T-helper 22 cell (primary cell): ENCODE results near the gene WDHD1.
"Not testable (repeated sequence)": the region's sequence is repeated elsewhere in the genome, so short reads cannot be mapped to it uniquely, and the experiment has no call there.

Experiments used
- DNase-seq: peaks from one replicate; pipeline ENCODE4 v3.0.0-alpha.2; 2020; ENCODE audit warnings: low read depth

Gene WDHD1

GRCh38 chr14:55026793-55027561 is at the start of gene WDHD1, which contains the start of gene SOCS4:
Gene WDHD1 (minus strand): TSS chr14:55027099. CDS start chr14:55026787, 312 bp downstream.
Gene SOCS4 (plus strand): TSS chr14:55027236. CDS start chr14:55043042, 15,806 bp downstream.
- peak; percentile 94 for DNase-seq

- no peak for DNase-seq
Measured at GRCh38 chr14:55075628-55076175, 48.8 kb upstream of the WDHD1 start.

GRCh38 chr14:55074662-55075061 is 47.8 kb upstream of the WDHD1 start:
- no peak for DNase-seq

- no peak for DNase-seq
Measured at GRCh38 chr14:55073856-55074255, 47.0 kb upstream of the WDHD1 start.

GRCh38 chr14:55071870-55072640 is 45.2 kb upstream of the WDHD1 start:
- peak; percentile 11 for DNase-seq

GRCh38 chr14:55070981-55071411 is 44.1 kb upstream of the WDHD1 start:
- no peak for DNase-seq

GRCh38 chr14:55066223-55066622 is 39.3 kb upstream of the WDHD1 start:
- no peak for DNase-seq

GRCh38 chr14:55065411-55065810 is 38.5 kb upstream of the WDHD1 start:
- DNase-seq: no peak

- not testable (repeated sequence) for DNase-seq
Measured at GRCh38 chr14:55064896-55065295, 38.0 kb upstream of the WDHD1 start.

GRCh38 chr14:55062517-55063351 is 35.8 kb upstream of the WDHD1 start:
- DNase-seq: no peak

GRCh38 chr14:55059333-55059732 is 32.4 kb upstream of the WDHD1 start:
- no peak for DNase-seq

GRCh38 chr14:55057919-55058318 is 31.0 kb upstream of the WDHD1 start:
- no peak for DNase-seq

- DNase-seq: no peak
Measured at GRCh38 chr14:55054098-55054497, 27.2 kb upstream of the WDHD1 start.

- no peak for DNase-seq
Measured at GRCh38 chr14:55053500-55053899, 26.6 kb upstream of the WDHD1 start.

GRCh38 chr14:55053018-55053417 is 26.1 kb upstream of the WDHD1 start:
- DNase-seq: no peak

- no peak for DNase-seq
Measured at GRCh38 chr14:55052269-55052930, 25.5 kb upstream of the WDHD1 start.

GRCh38 chr14:55051423-55052268 is 24.7 kb upstream of the WDHD1 start, which contains the start of gene MAPK1IP1L:
Gene MAPK1IP1L (plus strand): TSS chr14:55051647. CDS start chr14:55061684, 10,037 bp downstream.
- peak; percentile 77 for DNase-seq

GRCh38 chr14:55051165-55051422 is 24.2 kb upstream of the WDHD1 start:
- no peak for DNase-seq

GRCh38 chr14:55048900-55049436 is 22.1 kb upstream of the WDHD1 start:
- DNase-seq: no peak
